Measurements from ENCODE around the gene CRTC2.

CRTC2 gene

DNA sequence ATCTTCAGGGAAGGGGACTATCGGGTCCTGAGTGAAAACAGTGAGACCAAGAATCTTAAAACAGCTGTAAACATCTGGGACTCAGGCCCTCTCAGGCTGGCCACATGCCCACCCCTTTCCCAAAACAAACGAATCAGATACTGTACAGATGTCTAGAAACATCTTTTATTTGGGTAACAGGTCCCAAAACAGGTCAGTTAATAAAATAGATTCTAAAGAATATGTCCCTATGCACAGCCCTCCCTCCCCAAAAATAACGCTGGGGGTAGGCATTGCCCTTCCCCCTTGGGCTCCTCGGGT is 499 bp upstream of the CRTC2 start:
- H3K4me3 ChIP-seq (ENCODE audit: low read length), result peak overlapping the region; percentile 89
- H3K36me3 ChIP-seq (replicated peaks; ENCODE audit: low read depth, low read length), result peaks cover 53% of the 10 kb centered on the region
- H3K27me3 ChIP-seq (ENCODE audit: low read depth, low read length), result no peaks in the 10 kb centered on the region
- TF ChIP-seq EZH2phosphoT487 (IDR thresholded peaks at IDR 0.05; ENCODE audit: low read depth), result no peak
- TF ChIP-seq, protein P1, sequence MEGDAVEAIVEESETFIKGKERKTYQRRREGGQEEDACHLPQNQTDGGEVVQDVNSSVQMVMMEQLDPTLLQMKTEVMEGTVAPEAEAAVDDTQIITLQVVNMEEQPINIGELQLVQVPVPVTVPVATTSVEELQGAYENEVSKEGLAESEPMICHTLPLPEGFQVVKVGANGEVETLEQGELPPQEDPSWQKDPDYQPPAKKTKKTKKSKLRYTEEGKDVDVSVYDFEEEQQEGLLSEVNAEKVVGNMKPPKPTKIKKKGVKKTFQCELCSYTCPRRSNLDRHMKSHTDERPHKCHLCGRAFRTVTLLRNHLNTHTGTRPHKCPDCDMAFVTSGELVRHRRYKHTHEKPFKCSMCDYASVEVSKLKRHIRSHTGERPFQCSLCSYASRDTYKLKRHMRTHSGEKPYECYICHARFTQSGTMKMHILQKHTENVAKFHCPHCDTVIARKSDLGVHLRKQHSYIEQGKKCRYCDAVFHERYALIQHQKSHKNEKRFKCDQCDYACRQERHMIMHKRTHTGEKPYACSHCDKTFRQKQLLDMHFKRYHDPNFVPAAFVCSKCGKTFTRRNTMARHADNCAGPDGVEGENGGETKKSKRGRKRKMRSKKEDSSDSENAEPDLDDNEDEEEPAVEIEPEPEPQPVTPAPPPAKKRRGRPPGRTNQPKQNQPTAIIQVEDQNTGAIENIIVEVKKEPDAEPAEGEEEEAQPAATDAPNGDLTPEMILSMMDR (IDR thresholded peaks at IDR 0.05; ENCODE audit: low read depth, low read length), result no peak
- H3K4me2 ChIP-seq (ENCODE audit: low read length), result peak overlapping the region; percentile 58
- no peaks in the 10 kb centered on the region for H3K9me3 ChIP-seq (ENCODE audit: insufficient read depth, low read length)
- H3K79me2 ChIP-seq (ENCODE audit: low read length), result peaks cover 78% of the 10 kb centered on the region
- H2AFZ ChIP-seq (ENCODE audit: low read depth, low read length), result no peak overlapping the region
- peaks cover 47% of the 10 kb centered on the region for H3K4me1 ChIP-seq (ENCODE audit: low read length)
- H3K27ac ChIP-seq (ENCODE audit: low read length), result peak overlapping the region; percentile 12; the same call in 1 of the 2 replicates
- no peak overlapping the region; the same call in 1 of the 2 replicates for H3K9ac ChIP-seq (ENCODE audit: low read length)
- H4K20me1 ChIP-seq (ENCODE audit: insufficient read depth, low read length), result peaks cover 28% of the 10 kb centered on the region

DNA sequence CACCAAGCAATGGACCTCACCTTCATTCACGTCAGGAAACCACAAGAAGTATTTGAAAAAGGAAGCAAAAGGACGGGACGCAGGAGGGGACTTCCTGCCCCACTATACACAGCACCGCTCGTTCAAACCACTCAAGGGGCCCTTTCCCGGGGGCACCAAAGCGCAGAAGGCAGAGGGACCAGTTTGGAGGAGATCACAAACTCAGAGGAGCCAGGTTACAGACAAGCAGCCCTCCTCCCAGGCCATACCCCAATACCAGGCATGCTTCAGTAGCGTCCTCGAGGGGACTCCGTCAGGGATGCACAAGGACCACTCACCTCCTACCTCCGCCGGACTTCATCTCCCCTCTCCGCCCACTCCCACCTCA is 685 bp downstream of the CRTC2 start:
- Histone ChIP-seq H3K9ac (ENCODE audit: low read length) (peak overlapping the region; percentile 96), H3K79me2 (ENCODE audit: low read length) (peaks cover 78% of the 10 kb centered on the region), H3K36me3 (replicated peaks; ENCODE audit: low read depth, low read length) (peaks cover 61% of the 10 kb centered on the region), H3K4me1 (ENCODE audit: low read length) (peaks cover 46% of the 10 kb centered on the region), H4K20me1 (ENCODE audit: insufficient read depth, low read length) (peaks cover 36% of the 10 kb centered on the region), H3K27ac (ENCODE audit: low read length) (peak overlapping the region; percentile 91), H3K9me3 (ENCODE audit: insufficient read depth, low read length) (no peaks in the 10 kb centered on the region), H2AFZ (ENCODE audit: low read depth, low read length) (0 out of 2 replicates have a peak overlapping the region, but pooled peaks have one; percentile 19), H3K4me3 (ENCODE audit: low read length) (peak overlapping the region; percentile 89), H3K4me2 (ENCODE audit: low read length) (peak overlapping the region; percentile 94), H3K27me3 (ENCODE audit: low read depth, low read length) (no peaks in the 10 kb centered on the region)
- TF ChIP-seq EZH2phosphoT487 (IDR thresholded peaks at IDR 0.05; ENCODE audit: low read depth), result no peak
- TF ChIP-seq, protein P1 (IDR thresholded peaks at IDR 0.05; ENCODE audit: low read depth, low read length), result no peak

DNA sequence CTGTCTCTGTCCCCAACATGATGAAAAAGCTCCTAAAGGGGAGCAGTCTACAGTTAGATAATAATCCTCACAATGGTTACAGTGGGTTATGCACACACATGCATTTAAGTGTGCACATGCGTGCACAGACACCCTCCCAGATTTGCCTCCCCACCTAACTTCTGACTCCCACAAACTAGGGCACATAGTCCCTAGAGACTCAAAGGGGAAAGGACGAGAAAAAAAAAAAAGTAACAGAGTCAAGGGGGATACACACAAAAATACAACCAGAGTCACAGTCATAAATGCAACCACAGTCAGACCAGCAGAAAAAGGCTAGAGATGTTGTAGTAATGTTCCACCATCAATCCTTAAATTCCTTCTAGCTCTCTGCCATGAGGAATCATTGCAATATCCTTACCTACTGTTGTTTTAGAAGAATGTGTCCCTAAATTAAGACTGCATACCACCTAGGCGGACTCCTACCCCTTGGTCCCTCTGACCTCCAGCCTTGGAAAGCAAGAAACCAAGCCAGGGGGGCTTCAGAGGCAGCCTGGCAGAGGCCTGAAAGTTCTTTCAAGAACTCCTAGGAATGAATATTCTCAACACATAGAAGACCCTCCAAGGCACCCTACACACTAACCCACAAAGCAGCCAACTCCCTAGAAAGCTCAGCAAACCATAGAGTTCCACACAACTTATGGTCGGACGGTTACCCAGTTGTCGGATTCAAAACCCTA is 1.3 kb downstream of the CRTC2 start:
- H2AFZ ChIP-seq (ENCODE audit: low read depth, low read length), result no peak overlapping the region
- peak overlapping the region; percentile 94 for H3K4me2 ChIP-seq (ENCODE audit: low read length)
- no peaks in the 10 kb centered on the region for H3K9me3 ChIP-seq (ENCODE audit: insufficient read depth, low read length)
- peaks cover 78% of the 10 kb centered on the region for H3K79me2 ChIP-seq (ENCODE audit: low read length)
- H3K4me3 ChIP-seq (ENCODE audit: low read length), result peak overlapping the region; percentile 89
- peaks cover 42% of the 10 kb centered on the region for H3K4me1 ChIP-seq (ENCODE audit: low read length)
- H3K36me3 ChIP-seq (replicated peaks; ENCODE audit: low read depth, low read length), result peaks cover 66% of the 10 kb centered on the region
- TF ChIP-seq, protein P1 (IDR thresholded peaks at IDR 0.05; ENCODE audit: low read depth, low read length), result no peak
- TF ChIP-seq EZH2phosphoT487 (IDR thresholded peaks at IDR 0.05; ENCODE audit: low read depth), result no peak
- H3K27ac ChIP-seq (ENCODE audit: low read length), result peak overlapping the region; percentile 91
- H3K27me3 ChIP-seq (ENCODE audit: low read depth, low read length), result no peaks in the 10 kb centered on the region
- H3K9ac ChIP-seq (ENCODE audit: low read length), result peak overlapping the region; percentile 96
- H4K20me1 ChIP-seq (ENCODE audit: insufficient read depth, low read length), result peaks cover 42% of the 10 kb centered on the region

DNA sequence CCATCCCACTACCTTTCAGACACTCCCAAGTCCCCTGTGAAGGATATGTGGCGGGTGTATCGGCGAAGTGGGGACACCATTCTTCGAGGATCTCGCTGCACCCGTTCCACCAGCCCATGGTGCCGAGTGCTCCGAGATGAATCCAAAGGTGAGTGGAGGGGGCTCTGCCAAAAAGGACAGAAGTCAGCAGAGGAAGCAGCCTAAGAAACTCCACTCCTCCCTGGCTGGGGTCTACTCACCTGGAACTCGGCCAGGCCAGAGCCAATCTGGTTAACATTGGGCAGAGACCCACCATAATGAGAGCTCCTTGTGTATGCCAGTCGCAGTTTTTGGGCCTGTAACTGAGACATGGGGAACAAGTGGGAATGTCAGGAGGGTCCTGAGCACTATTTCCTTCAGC is 3.6 kb downstream of the CRTC2 start:
- H3K79me2 ChIP-seq (ENCODE audit: low read length), result peaks cover 79% of the 10 kb centered on the region
- H4K20me1 ChIP-seq (ENCODE audit: insufficient read depth, low read length), result peaks cover 45% of the 10 kb centered on the region
- H2AFZ ChIP-seq (ENCODE audit: low read depth, low read length), result no peak overlapping the region
- H3K4me1 ChIP-seq (ENCODE audit: low read length), result peaks cover 38% of the 10 kb centered on the region
- H3K9me3 ChIP-seq (ENCODE audit: insufficient read depth, low read length), result no peaks in the 10 kb centered on the region
- H3K9ac ChIP-seq (ENCODE audit: low read length), result no peak overlapping the region
- H3K27ac ChIP-seq (ENCODE audit: low read length), result no peak overlapping the region
- TF ChIP-seq EZH2phosphoT487 (IDR thresholded peaks at IDR 0.05; ENCODE audit: low read depth), result no peak
- TF ChIP-seq, protein P1 (IDR thresholded peaks at IDR 0.05; ENCODE audit: low read depth, low read length), result no peak
- peaks cover 68% of the 10 kb centered on the region for H3K36me3 ChIP-seq (replicated peaks; ENCODE audit: low read depth, low read length)
- H3K4me2 ChIP-seq (ENCODE audit: low read length), result no peak overlapping the region
- no peak overlapping the region for H3K4me3 ChIP-seq (ENCODE audit: low read length)
- H3K27me3 ChIP-seq (ENCODE audit: low read depth, low read length), result no peaks in the 10 kb centered on the region
